HEK293 (cell line): ENCODE measurements around the gene ZFR2.

Experiments
- BCL11A ChIP-seq: fragments of 450-650 bp; formaldehyde crosslinking; IDR thresholded peaks from 2 replicates; pipeline ENCODE4 v1.5.1; 2016; ENCODE audit warnings: low read depth, missing biosample characterization, missing genetic modification characterization
- GLI4 ChIP-seq: fragments of 450-650 bp; formaldehyde crosslinking; IDR thresholded peaks from 2 replicates; pipeline ENCODE4 v1.5.1; 2016; ENCODE audit warnings: missing biosample characterization, missing genetic modification characterization
- RBAK ChIP-seq: fragments of 450-650 bp; formaldehyde crosslinking; IDR thresholded peaks from 2 replicates; pipeline ENCODE4 v1.5.1; 2016; ENCODE audit warnings: missing biosample characterization, missing genetic modification characterization
- ZNF785 ChIP-seq: fragments of 450-650 bp; formaldehyde crosslinking; IDR thresholded peaks from 2 replicates; pipeline ENCODE4 v1.5.1; 2016; ENCODE audit warnings: missing biosample characterization, missing genetic modification characterization
- TF ChIP-seq, protein P1 (sequence below): fragments of 450-650 bp; formaldehyde crosslinking; IDR thresholded peaks from 2 replicates; pipeline ENCODE4 v1.5.1; 2016; ENCODE audit warnings: missing biosample characterization, missing genetic modification characterization

DNA sequence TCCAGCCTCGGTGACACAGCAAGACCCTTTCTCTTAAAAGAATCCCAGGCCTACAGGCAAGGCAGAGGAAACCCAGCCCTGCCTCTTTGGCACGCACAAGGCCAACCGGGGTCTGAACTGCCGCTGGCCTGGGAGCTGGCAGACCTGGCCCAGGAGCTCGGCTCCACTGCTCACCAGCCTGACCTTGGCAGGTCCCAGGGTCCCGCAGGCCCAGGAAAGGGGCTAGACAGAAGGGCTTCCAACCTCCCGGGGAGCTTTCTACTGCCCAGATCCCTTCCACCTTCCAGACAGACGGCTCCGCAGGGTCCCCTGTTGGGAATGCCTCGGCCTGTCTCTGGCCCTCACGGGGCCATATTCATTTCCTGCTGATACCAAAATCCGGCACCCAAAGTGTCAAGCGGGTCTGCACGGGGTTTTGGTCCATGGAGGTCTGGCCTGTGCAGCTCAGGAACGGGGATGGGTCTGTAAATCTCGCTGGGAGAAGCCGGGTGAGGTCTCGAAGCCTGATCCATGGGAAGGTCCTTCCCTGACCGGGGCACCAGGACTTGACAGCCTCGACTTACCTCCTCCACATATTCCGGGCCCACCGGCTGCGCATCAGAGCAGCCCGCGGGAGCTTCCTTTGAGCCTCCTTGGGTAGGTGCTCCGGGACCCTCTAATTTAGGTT is 46.0 kb downstream of the ZFR2 start:
- TF ChIP-seq, protein P1, sequence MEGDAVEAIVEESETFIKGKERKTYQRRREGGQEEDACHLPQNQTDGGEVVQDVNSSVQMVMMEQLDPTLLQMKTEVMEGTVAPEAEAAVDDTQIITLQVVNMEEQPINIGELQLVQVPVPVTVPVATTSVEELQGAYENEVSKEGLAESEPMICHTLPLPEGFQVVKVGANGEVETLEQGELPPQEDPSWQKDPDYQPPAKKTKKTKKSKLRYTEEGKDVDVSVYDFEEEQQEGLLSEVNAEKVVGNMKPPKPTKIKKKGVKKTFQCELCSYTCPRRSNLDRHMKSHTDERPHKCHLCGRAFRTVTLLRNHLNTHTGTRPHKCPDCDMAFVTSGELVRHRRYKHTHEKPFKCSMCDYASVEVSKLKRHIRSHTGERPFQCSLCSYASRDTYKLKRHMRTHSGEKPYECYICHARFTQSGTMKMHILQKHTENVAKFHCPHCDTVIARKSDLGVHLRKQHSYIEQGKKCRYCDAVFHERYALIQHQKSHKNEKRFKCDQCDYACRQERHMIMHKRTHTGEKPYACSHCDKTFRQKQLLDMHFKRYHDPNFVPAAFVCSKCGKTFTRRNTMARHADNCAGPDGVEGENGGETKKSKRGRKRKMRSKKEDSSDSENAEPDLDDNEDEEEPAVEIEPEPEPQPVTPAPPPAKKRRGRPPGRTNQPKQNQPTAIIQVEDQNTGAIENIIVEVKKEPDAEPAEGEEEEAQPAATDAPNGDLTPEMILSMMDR (tag by site-specific recombination) = no peak
- TF ChIP-seq RBAK (tag by site-specific recombination) (no peak), GLI4 (tag by site-specific recombination) (no peak), BCL11A (tag by site-specific recombination) (no peak), ZNF785 (tag by site-specific recombination) (no peak)
